Measurements from ENCODE around the gene ZNF853. TPM values are rescaled to one million over a fixed set of nuclear protein-coding genes. Genes with fewer than 3 reads are reported as not detected.
A peak's percentile ranks its signal among the peaks of the same experiment; 100 is the strongest.

ZNF853 gene
- total and polyA plus RNA-seq, 4 donors: 0.04 to 3.0 (median 0.51) TPM

DNA sequence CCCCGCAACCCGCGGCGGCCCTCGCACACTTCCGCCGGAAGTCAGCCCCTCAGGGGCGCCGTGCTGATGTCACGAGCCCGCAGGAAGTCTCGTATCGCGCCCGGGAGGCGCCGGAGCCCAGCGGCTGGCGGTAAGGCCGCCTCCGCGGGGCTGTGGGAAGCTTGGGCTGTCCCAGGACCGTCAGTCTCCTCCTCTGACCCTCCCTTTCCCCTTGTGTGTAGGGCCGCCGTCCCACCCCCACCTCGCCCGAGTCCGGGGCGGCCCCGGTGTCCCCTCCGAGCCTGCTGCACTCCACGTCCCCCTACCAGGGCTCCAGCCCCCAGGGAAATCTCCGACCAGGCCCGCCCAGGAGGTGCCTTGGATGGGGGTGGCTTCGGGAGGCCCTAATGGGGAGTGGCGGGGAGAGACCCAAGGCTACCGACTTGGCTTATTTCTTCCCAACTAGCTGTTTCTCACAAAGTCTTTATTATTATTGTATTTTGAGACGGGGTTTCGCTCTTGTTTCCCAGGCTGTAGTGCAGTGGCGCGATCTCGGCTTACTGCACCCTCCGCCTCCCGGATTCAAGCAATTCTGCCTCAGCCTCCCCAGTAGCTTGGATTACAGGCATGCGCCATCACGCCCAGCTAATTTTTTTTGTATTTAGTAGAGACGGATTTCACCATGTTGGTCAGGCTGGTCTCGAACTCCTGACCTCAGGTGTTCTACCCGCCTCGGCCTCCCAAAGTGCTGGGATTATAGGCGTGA, 37.9 kb upstream of the ZNF853 start, which contains the start of gene ZDHHC4:
Gene ZDHHC4 (plus strand): TSS at position 86 of the 745 bp plus-strand sequence. CDS start 3,108 bp downstream, outside the sequence.
- WGBS: 16% methylated on average over 51 of the region's 51 CpGs
- H3K36me3 ChIP-seq (ENCODE audit: control insufficient read depth in 4 of 4, insufficient read depth in 3 of 4, low read depth in 1 of 4, low read length in 3 of 4): peaks cover 7 to 27% (median 19%) of the 10 kb centered on the region in 4 donors
- peak; percentile 87 for DNase-seq (ENCODE audit: low spot score)

More for the DNA sequence above, 37.9 kb upstream of the ZNF853 start, which contains the start of gene ZDHHC4:
- H3K27me3 ChIP-seq (ENCODE audit: control insufficient read depth in 4 of 4, insufficient read depth in 4 of 4, low read length in 3 of 4): no peaks in the 10 kb centered on the region
- peaks cover 0 to 12% (median 9%) of the 10 kb centered on the region in 4 donors for H3K4me1 ChIP-seq (ENCODE audit: control insufficient read depth in 4 of 4, insufficient read depth in 4 of 4, low read length in 3 of 4)
- H3K9me3 ChIP-seq (ENCODE audit: control insufficient read depth in 4 of 4, low read length in 3 of 4): no peaks in the 10 kb centered on the region
- TF ChIP-seq GABPA (IDR thresholded peaks at IDR 0.05 in 1 of 2, conservative IDR thresholded peaks at IDR 0.05 in 1 of 2) (peak; percentile 93 to 95), EGR1 (IDR thresholded peaks at IDR 0.05; ENCODE audit: low read depth in 2 of 2) (peak in 1 of 2 donors; percentile 45), REST (IDR thresholded peaks at IDR 0.05) (no peak), NR2F2 (IDR thresholded peaks at IDR 0.05) (peak; percentile 27), YY1 (IDR thresholded peaks at IDR 0.05) (peak; percentile 60), RAD21 (IDR thresholded peaks at IDR 0.05) (peak in 1 of 2 donors; percentile 10), ZBTB33 (IDR thresholded peaks at IDR 0.05) (peak; percentile 59), SP1 (IDR thresholded peaks at IDR 0.05) (peak; percentile 21)
- TF ChIP-seq, protein P1, sequence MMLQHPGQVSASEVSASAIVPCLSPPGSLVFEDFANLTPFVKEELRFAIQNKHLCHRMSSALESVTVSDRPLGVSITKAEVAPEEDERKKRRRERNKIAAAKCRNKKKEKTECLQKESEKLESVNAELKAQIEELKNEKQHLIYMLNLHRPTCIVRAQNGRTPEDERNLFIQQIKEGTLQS (IDR thresholded peaks at IDR 0.05): no peak
- H3K4me3 ChIP-seq (ENCODE audit: low read depth in 1 of 3, low read length in 3 of 3): peak within 1 kb of the TSS; percentile 35 to 84 (median 75)
- peak within 1 kb of the TSS; percentile 61 to 84 for H3K9ac ChIP-seq (ENCODE audit: low read depth in 1 of 2, low read length in 2 of 2)
- peak within 1 kb of the TSS; percentile 59 to 87 for H3K27ac ChIP-seq (ENCODE audit: low read depth in 1 of 2, low read length in 2 of 2)

Measured in liver (tissue), 9 donors.